Medulla oblongata (tissue), 1 donor: ENCODE measurements around the gene LNPEP.

Experiments used
- DNase-seq: peaks from one replicate; pipeline ENCODE4 v3.0.0-alpha.2; 2015; ENCODE audit errors: extremely low spot score

LNPEP gene

DNA sequence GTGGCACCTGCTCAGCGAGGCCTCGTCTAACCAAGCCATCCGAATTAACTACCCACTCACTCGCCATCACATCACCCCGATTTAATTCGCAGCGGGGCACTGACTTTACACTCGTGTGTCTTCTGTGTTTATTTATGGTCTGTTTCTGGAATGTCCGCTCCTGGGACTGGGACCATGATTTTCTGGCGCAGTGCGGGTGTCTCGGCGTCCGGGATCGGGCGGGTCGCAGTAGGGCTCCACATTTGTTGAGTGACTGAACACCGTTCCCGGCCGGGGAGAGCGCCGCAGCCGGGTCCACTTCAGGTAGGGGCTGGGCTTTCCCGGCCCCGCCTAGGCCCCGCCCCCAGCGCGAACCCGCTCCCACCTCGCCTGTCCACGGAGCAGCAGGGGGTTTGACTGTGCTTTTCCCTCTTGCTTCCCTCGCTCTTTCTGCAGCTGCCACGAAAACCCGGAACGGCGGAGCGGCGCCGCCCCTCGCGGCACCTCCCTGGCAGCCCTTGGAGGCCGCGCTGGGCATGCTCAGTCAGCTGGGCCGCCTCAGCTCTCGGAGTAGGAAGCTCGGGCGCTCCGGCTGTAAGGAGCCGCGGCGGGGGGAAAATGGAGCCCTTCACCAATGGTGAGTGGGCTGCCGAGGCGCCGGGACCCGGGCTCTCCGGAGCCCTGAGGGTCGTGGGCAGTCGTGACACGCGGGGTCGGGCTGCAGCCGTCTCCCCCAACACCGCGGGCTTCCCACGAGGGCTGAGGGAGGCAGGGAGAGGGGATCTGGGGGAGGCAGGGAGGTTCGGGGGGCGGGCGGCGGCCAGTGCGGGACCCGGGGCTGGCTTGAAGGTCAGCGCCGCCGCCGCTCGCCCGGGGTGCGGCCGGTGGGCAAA, at the start of gene LNPEP:
TSS of gene LNPEP (plus strand) at position 522 of the 872 bp plus-strand sequence. CDS start at position 598, 76 bp downstream.
- peak; percentile 97 for DNase-seq

DNA sequence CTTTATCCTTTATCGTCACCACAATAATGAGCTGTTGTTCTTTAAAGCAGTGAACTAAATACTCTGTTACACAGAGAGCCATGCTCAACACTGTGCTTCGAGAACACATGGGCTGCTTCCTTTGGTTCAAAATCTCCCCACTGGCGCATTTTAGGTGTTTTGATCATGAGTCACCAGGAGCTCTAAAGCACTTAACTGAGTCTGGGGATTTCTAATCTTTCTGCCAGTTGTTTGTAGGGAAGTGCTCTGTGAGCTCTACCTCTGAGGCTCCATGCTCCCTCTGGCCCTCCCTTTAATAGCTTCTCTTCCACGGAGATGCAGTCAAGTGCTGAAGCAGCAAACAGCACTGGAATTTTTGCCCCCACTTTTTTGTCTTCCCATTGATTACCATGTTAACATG, 42.5 kb upstream of the LNPEP start:
- no peak for DNase-seq

DNA sequence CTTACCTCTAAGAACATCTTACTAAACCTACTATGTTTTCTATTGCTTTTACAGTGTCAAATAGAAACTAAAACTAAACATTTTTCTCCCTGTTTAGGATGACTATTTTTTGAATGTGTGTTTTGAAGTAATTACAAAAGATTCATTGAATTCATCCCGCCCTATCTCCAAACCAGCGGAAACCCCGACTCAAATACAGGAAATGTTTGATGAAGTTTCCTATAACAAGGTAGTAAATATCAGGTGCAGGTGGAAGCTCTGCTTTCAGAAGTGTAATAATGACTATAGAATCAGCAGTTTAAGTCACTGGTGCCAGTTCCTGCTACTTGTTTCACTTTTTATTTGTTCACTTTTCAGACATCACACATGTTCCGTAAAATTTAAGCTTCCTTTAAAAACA, 39.6 kb upstream of the LNPEP start:
- DNase-seq = no peak

DNA sequence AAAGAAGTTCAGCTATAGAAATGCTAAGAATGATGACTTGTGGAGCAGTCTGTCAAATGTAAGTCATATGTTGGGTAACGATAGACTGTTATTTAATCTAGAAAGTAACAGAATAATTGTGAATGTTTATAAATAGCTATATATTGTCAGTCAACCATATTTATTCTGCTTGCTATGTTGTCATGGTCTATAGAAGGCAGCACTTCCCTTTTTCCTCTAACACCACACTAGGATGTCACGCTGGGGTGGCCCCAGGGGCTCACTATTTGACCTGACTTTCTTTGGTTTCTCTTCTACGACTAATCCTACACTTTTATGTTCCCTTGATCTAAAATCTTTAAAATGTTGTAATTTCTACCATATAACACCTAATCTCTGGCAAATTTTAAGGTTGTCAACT, 39.1 kb upstream of the LNPEP start:
- peak; percentile 51 for DNase-seq

DNA sequence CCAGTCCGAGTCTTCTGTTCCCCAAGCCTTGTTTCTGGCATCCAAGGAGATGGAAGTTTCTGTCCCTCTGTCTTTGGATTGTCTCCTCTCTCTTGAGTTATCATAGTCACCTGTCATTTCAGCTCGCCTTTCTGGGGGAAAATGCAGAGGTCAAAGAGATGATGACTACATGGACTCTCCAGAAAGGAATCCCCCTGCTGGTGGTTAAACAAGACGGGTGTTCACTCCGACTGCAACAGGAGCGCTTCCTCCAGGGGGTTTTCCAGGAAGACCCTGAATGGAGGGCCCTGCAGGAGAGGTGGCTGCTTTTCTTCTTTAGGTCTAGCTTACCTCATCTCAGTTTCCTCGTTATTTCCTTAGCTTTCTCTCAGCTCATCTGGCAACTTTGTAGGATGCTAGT, 34.5 kb upstream of the LNPEP start:
- DNase-seq = no peak

DNA sequence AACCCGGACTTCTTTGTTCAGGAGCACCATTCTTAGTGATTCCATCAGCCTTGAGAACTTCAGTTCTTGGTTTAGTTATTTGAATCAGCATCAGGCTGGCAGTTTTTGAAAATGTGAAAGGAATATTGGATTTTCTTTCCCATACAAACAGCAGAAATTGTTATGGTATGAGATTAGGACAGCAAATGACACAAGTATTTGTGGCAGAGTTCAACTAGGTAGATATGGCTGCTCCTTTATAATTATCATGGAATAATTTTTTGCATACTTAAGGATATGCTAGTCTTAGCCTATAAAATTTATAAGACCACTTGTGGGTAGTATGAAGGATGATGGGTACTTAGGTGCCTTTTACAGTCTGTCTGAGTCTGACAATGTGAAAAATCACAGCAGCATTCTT, 34.0 kb upstream of the LNPEP start:
- no peak for DNase-seq

DNA sequence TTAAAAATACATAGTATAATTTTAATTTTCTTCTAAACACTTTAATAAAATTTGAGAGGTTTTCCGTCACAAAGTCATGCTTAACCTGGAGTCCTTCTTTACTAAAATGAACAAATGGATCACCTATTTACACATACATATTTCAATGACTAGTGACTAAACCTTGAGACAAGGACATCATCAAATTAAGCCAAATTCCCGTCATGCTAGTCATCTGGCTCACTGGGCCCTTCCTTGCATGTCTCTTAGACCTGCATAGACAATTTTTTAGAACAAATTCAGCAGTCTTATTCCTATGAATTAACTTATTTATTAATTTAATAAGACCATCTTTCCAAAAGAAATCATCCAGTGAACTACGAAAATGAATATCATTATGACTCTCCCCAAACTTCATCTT, 33.0 kb upstream of the LNPEP start:
- no peak for DNase-seq

DNA sequence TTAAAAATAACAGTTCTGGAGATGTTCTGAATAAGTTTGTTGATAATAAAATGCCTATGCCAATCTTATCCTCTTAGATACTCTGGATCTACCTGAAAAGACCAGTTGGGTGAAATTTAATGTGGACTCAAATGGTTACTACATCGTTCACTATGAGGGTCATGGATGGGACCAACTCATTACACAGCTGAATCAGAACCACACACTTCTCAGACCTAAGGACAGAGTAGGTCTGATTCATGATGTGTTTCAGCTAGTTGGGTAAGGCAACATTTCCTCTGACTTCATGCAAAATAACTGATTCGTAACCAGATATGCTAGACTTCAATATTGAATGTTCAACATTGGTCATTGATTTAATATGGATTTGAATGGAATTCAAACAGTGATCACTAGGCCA, 32.6 kb upstream of the LNPEP start:
- no peak for DNase-seq

DNA sequence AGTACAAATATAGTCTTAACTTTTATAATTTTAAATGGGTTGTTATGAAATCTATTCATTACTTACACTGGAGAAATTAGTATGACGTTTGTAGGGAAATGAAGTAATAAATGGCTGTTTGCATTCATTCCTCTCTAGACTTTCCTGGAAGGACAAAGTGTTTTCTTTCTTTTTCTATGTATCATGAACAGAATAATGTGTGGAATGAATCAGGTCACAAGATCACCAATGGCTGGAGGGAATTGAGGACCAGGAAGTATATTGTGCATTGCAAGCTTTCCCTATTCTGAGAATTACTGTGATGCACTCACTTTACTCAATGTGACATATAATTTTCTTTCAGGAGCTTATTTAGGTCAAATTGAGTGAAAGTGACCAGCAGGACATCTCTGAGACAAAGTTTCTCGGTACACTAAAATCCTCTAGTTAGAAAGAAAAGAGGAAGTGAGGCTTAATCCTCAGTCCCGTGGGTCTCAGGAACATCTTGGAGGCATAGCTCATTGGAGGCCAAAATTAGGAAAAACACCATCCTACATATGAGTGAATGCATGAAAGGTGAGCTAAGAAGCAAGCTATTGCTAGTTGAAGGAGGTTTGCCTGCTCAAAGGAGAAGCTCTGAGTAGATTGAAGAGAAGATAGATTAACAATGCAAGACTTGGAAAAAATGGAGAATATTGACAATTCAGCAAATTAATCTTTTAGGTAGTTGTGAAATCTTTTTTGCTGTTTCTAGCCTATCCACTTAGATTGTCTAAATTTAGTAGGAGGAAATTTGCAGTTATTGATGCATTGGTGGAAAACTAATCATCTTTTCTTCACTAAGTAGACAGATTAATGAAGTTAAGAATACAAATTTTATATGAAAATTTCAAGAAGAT, 31.6 kb upstream of the LNPEP start:
- no peak for DNase-seq

DNA sequence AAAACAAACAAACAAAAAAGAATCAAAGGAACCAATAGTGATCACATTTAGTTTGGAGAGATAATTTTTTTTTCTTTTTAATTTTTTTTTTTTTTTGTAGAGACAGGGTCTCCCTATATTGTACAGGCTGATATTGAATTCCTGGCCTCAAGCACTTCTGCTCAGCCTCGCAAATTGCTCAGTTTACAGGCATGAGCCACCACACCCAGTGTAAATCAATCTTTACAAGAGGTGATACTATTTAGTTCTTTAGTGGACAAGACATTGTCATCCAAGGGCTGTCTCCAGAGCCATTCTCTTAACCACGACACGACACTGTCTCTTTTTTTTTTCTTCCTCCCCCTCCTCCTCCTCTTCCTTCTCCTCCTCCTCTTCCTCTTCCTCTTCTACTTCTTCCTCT, 30.0 kb upstream of the LNPEP start:
- DNase-seq = no peak

DNA sequence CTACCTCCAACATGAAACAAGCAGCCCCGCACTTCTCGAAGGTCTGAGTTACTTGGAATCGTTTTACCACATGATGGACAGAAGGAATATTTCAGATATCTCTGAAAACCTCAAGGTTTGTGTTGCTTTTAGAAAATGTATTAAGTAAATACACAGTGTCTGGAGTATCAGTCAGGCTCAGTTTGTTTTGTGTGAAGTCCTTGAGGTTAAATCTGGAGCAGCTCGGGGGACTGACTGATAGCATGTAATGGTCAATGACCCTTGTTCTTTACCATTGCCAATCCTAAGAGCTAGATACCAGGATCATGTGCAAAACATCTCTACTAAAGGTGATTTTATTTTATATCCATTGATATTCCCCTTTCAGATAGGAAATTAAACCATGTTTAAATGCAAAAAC, 26.9 kb upstream of the LNPEP start:
- no peak for DNase-seq

DNA sequence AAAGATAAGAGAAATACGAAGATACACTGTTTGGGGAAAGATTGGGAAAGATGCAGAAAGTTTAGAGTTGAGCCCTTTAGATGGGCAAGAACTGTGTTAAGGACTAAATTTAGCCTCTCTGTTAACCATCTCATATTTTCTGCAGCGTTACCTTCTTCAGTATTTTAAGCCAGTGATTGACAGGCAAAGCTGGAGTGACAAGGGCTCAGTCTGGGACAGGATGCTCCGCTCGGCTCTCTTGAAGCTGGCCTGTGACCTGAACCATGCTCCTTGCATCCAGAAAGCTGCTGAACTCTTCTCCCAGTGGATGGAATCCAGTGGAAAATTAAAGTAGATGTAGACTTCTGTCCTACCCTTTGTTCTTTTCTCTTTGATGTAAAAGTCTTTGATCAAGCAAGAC, 26.4 kb upstream of the LNPEP start:
- DNase-seq = no peak

DNA sequence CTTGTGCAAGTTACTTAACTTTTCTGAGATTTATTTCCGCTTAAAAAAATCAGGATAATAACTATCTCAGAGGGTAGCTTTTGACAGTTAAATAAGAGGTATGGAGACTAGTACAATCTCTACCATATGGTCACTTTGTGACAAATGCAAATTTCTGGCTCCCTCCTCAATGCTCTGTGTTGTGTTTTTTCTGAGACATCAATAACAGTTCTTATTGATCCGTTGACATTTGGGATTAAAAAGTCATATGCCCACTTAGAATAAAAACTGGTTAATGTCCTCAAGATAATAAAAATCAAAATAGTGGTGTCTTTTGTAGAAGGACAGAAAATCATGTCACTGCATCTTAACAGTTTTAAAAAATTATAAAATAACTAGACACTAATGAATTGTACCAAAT, 24.7 kb upstream of the LNPEP start:
- DNase-seq = no peak

DNA sequence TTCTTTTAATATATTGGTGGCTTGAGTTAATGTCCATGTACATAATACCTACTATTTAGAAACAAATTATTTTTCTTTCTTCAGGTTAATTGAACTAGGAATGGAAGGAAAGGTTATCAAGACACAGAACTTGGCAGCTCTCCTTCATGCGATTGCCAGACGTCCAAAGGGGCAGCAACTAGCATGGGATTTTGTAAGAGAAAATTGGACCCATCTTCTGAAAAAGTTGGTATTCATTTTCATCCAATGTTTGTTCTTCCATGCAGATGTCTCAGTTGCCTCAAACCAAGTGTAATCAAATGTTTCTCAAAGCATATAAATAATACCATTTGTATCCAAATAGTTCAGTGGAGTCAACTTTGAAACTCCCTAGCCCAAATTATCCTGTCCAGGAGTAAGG, 22.6 kb upstream of the LNPEP start:
- DNase-seq = no peak

DNA sequence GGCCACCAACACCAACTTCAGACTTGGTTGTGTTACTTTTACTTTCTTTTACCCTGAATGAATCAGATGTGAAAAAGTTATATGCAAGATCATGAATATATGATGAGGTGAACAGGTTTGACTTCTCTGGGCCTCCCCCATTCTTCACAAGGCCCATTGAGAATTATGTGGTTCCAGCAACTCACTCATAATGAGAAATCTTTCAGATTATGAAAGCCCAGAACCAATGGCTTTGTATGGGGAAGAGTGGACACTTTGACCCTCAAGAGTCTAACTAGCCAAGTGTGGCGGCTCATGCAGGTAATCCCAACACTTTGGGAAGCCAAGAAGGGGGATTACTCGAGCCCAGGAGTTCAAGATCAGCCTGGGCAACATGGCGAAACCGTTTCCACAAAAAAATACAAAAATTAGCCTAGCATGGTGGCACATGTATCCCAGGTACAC, 16.1 kb upstream of the LNPEP start:
- DNase-seq = no peak

DNA sequence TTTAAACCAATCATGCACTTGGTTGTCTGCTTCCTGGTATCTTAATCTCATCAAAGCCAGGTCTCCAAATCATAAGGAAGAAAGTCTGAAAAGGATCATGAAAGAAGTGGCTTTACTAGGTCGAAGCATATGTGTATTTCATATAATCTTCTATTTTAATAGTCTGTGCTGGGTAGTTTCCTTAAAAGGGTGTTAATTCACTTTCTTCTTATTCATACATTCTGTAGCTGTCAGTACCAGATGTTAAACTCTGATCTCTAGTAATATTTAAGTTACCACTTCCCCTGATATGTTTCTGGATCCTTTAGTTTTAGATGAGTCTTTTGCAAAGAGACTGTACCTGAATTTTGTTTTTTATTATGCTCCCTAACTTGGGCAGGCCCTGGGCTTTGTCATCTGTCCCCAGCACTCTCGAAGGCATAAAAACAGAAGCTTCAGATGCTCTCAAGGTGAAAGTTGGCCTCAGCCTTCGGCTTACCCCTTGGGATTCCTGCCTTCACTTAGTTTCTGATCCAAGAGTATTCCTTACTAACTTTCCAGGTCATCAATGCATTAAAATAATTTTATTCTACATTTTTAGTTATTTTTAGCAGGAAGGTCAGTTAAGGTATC, 15.0 kb upstream of the LNPEP start:
- DNase-seq = no peak

DNA sequence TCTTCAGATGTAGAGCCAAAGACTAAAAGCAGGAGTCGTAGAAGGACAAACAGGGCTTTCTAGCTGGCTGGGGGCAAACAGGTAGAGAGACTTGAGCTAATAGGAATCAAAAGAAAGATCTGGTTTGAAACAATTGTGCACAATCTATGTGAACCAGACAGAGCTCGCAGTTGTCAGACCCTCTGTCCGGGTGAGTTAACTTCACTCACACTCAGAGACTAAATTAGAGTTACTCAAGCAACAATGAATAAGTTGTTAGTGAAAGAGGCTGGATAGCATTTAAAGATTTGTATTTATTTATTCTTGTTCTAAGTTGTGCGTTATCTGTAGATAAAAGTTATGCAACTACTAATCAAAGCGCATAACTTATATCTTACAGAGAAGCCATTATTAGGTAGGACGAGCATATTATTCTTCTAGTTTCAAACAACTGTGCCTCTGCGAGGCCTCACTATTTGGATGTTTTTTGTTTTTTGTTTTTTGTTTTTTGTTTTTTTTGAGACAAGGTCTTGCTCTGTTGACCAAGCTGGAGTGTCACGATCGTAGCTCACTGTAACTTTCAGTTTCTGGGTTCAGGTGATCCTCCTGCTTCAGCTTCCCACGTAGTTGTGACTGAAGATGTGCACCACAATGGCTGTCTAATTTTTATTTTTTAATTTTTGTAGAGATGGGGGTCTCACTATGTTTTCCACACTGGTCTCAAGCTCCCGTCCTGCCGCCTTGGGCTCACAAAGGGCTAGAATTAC, 13.2 kb upstream of the LNPEP start:
- DNase-seq = no peak

DNA sequence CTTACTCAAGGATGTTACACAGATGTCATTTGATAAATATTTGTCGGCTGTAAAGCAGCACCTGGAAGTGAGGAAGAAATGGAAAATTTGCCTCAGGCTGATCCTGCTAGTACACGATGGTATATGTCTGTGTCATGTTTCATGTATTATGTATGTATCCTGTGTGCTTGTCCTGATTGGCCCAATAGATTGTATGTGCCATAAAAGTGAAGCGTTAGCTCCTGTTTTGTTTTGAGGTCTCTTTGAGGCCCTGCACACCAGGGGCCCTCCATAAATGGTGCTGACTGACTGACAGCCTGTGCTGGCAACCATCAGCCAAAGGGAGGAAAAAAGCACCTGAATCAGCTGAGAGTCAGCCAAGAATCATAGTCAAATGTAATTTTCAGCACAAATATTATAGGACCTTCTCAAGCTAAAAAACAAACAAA, 11.8 kb upstream of the LNPEP start:
- DNase-seq = no peak

DNA sequence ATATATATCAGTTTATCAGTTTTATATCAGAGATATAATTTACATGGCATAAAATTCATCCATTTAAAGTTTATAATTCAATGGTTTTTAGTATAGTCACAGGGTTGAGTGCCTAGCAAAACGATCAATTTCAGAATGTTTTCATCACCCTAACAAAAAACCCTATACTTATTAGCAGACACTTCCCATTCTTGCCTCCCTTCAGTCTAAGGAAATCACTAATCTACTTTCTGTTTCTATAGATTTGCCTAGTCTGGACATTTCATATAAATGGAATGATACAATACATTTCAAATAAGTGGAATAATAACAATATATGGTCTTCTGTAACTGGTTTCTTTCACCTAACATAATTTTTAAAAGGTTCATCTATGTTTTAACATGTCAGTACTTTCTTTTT, 9.6 kb upstream of the LNPEP start:
- DNase-seq = no peak

DNA sequence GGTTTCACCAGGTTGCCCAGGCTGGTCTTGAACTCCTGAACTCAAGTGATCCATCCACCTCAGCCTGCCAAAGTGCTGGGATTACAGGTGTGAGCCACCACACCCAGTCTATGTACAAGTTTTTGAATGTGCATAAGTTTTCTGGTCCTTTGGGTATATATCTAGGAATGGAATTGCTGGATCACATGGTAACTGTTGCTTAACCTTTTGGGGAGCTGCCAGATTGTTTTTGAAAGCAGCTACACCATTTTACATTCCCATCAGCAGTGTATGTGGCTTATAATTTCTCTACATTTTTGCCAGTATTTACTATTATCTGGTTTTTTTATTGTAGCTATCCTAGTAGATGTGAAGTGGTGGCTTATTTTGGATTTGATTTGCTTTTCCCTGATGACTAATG, 8.9 kb upstream of the LNPEP start:
- DNase-seq = no peak

DNA sequence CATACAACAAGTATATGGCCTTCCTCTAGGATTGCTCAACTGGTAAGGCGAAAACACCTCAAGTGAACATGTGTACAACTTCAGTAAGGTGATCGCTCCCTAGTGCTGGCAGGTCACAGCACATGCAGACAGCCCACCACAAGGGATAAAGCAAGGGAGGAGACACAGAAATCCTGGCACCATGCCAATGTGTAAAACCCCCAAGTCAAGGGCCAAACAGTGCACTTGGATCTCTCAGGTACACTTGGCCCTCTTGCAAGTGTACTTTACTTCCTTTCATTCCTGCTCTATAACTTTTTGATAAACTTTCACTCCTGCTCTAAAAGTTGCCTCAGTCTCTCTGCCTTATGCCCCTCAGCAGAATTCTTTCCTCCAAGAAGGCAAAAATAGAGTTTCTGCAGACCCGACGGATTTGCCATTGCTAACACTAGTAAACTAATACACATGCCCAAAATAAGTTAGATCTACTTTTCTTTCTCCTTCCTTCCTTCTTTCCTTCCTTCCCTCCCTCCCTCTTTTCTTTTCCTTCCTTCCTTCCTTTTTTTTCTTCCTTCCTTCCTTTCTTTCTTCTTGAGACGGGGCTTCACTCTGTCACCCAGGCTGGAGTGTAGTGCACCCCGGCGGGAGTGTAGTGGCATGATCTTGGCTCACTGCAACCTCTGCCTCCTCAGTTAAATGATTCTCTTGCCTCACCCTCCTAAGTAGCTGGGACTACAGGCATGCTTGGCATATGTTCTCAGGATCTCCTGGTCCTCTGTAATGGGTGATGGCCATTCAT, 6.8 kb upstream of the LNPEP start:
- DNase-seq = no peak
